ENCODE measurements around the gene UBE2A. TPM values are rescaled to one million over a fixed set of nuclear protein-coding genes. Genes with fewer than 3 reads are reported as not detected.

UBE2A gene
- total and polyA plus RNA-seq, 2 of the 13 experiments (the other 11 are each of a cell fraction or from before 2014, with no cell fraction given) = 17.0 to 30.5 TPM

DNA sequence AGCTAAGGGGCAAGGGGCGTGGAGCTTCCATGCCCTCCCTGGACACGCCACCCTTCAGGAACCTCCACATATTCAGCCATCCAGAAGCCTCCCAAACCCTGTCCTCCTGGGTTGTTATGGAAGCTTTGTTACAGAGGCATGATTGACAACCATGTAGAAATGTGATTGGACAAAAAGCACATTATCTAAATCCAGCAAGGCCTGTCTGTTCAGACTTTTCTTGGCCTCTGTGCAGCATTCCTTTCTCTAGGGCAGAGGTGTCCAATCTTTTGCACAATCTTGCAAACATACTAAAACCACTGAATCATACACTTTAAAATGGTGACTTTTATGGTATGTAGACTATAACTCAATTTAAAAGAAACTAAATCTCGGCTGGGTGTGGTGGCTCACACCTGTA lies 21.9 kb upstream of the UBE2A start:
- POLR2A ChIA-PET = no interaction called here
- Histone ChIP-seq H3K4me1 (ENCODE audit: insufficient read depth, low read length) (no peaks in the 10 kb centered on the region), H3K9ac (ENCODE audit: insufficient read depth, low read depth, low read length) (no peak overlapping the region), H3K9me3 (ENCODE audit: low read length) (no peaks in the 10 kb centered on the region), H3K27ac (ENCODE audit: extremely low read length, insufficient read depth, low read length) (no peak overlapping the region), H3K79me2 (ENCODE audit: insufficient read depth, low read length) (no peaks in the 10 kb centered on the region), H3K4me3 (replicated peaks in 1 of 3; ENCODE audit: insufficient read depth in 1 of 3, low read depth in 2 of 3, low read length in 3 of 3) (no peak overlapping the region), H3K36me3 (replicated peaks in 1 of 2; ENCODE audit: control insufficient read depth in 1 of 2, insufficient read depth in 2 of 2, low read length in 2 of 2) (peaks cover 0 to under 1% of the 10 kb centered on the region in 2 experiments; a peak in 1 of 5 replicates), H2AFZ (ENCODE audit: low read length) (no peak overlapping the region), H3K4me2 (ENCODE audit: low read depth, low read length) (no peak overlapping the region), H4K20me1 (ENCODE audit: insufficient read depth, low read length) (no peaks in the 10 kb centered on the region), H3K27me3 (ENCODE audit: control insufficient read depth in 1 of 2, insufficient read depth in 2 of 2, low read length in 2 of 2) (no peaks in the 10 kb centered on the region)
- in situ Hi-C loops (cut with HindIII; ENCODE audit: extremely low pct_ligation_motif_present, low pct_unique_long_range_greater_than_20kb) (no loop called here), intact Hi-C loops (cut with micrococcal nuclease; ENCODE audit: unreplicated experiment) (no loop called here)
- DNase-seq (ENCODE audit: low spot score) (no peak), FAIRE-seq (no peak), ATAC-seq (no peak)
- CTCF ChIA-PET (ENCODE audit: low intra/inter-chr PET ratio, low total read pairs) = no interaction called here
- 94% methylated on average over 3 of the region's 3 CpGs for WGBS (ENCODE audit: low lambda C conversion rate)
- TF ChIP-seq CEBPG (CRISPR knock-in tag; IDR thresholded peaks at IDR 0.05) = no peak
- TF ChIP-seq ZNF879 (CRISPR knock-in tag; IDR thresholded peaks at IDR 0.05) = no peak
- TF ChIP-seq MYPOP (CRISPR knock-in tag; IDR thresholded peaks at IDR 0.05) = no peak
- no peak for TF ChIP-seq RARG (CRISPR knock-in tag; IDR thresholded peaks at IDR 0.05; ENCODE audit: low read depth)
- TF ChIP-seq TRIM24 (CRISPR knock-in tag; IDR thresholded peaks at IDR 0.05) = no peak
- no peak for TF ChIP-seq ZNF335 (CRISPR knock-in tag; IDR thresholded peaks at IDR 0.05)
- TF ChIP-seq ZZZ3 (CRISPR knock-in tag; IDR thresholded peaks at IDR 0.05; ENCODE audit: borderline replicate concordance) = no peak
- TF ChIP-seq TAF15 (IDR thresholded peaks at IDR 0.05; ENCODE audit: low read depth, low read length, poor library complexity, severe bottlenecking) = no peak
- no peak for TF ChIP-seq ZNF484 (CRISPR knock-in tag; IDR thresholded peaks at IDR 0.05; ENCODE audit: borderline replicate concordance, low read depth)
- BruUV-seq (replicated peaks) = no TSS peak

Measured in HepG2 (cell line).